VCaP (cell line): ENCODE results near the gene EYA2.

ENCODE experiments used
- H3K27ac ChIP-seq: fragments of 450-650 bp; 2 replicates; pipeline ENCODE4 v1.5.1; 2017
- TF ChIP-seq, protein P1 (sequence below): fragments of 450-650 bp; conservative IDR thresholded peaks from 2 replicates; pipeline ENCODE4 v1.5.1; 2017; ENCODE audit warnings: mild to moderate bottlenecking, moderate library complexity

Gene EYA2

DNA sequence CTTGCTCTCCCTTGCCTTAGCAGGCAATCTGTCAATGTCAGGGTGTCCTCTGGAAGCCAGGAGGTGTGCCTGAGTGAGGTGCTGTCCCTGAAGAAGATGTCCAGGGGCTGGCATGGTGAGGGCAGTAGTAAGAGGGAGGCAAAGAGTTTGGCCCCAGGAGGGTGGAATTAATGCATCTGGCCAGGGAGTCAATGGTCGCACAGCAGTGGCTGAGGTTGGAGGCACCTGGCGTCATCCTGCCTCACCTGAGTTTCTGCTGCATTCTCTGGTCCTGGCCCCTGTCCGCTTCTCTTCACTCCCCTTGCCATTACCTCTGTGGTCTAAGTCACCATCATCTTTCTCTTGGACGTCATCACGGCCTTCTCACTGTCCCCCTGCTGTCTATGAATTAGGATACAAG is 255.3 kb downstream of the EYA2 start:
- TF ChIP-seq, protein P1, sequence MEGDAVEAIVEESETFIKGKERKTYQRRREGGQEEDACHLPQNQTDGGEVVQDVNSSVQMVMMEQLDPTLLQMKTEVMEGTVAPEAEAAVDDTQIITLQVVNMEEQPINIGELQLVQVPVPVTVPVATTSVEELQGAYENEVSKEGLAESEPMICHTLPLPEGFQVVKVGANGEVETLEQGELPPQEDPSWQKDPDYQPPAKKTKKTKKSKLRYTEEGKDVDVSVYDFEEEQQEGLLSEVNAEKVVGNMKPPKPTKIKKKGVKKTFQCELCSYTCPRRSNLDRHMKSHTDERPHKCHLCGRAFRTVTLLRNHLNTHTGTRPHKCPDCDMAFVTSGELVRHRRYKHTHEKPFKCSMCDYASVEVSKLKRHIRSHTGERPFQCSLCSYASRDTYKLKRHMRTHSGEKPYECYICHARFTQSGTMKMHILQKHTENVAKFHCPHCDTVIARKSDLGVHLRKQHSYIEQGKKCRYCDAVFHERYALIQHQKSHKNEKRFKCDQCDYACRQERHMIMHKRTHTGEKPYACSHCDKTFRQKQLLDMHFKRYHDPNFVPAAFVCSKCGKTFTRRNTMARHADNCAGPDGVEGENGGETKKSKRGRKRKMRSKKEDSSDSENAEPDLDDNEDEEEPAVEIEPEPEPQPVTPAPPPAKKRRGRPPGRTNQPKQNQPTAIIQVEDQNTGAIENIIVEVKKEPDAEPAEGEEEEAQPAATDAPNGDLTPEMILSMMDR = no peak
- H3K27ac ChIP-seq = no peak overlapping the region

DNA sequence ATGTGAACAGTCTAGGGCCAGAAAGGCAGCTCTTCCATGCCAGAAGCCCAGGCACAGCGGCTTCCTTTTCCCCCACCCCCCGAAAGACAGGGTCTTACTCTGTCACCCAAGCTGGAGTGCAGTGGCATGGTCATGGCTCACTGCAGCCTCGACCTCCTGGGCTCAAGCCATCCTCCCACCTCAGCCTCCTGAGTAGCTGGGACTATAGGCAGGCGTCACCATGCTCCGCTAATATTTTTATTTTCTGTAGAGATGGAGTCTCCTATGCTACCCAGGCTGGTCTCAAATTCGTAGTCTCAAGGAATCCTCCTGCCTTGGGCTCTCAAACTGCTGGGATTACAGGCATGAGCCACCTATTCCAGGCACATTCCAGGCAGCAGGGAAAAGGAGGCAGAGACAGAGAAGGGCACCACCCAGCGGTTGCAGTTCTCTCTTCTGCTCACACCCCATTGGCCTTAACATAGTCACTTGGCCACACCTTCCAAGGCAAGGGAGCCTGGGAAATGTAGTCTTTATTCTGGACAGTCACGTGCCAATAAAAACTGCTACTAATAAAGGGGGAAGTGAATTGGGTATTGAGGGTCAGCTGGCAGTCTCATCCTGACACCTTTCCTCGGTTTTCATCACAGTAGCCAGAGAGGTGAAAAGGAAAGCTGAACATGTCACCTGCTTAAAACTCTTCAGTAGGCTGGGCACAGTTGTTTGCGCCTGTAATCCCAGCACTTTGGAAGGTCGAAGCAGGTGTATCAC is 255.9 kb downstream of the EYA2 start:
- H3K27ac ChIP-seq = no peak overlapping the region
- TF ChIP-seq, protein P1 = peak; percentile 80

GRCh38 chr20:47152068-47152467 is 257.4 kb downstream of the EYA2 start:
- no peak overlapping the region for H3K27ac ChIP-seq
- TF ChIP-seq, protein P1 = no peak

DNA sequence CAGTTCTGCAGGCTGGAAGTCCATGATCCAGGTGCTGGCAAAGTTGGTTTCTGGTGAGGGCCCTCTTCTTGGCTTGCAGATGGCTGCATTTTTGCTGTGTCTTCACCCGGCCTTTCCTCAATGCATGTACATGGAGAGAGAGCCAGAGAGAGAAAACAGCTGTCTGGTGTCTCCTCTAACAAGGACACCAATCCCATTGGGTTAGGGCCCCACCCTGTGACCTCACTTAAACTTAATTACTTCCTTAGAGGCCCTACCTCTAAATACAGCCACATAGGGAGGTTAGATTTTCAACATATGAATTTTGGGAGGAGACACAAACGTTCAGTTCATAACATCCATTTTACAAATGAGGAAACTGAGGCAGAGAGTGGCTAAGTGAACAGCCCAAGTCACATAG is 259.4 kb downstream of the EYA2 start:
- TF ChIP-seq, protein P1 = no peak
- no peak overlapping the region for H3K27ac ChIP-seq

DNA sequence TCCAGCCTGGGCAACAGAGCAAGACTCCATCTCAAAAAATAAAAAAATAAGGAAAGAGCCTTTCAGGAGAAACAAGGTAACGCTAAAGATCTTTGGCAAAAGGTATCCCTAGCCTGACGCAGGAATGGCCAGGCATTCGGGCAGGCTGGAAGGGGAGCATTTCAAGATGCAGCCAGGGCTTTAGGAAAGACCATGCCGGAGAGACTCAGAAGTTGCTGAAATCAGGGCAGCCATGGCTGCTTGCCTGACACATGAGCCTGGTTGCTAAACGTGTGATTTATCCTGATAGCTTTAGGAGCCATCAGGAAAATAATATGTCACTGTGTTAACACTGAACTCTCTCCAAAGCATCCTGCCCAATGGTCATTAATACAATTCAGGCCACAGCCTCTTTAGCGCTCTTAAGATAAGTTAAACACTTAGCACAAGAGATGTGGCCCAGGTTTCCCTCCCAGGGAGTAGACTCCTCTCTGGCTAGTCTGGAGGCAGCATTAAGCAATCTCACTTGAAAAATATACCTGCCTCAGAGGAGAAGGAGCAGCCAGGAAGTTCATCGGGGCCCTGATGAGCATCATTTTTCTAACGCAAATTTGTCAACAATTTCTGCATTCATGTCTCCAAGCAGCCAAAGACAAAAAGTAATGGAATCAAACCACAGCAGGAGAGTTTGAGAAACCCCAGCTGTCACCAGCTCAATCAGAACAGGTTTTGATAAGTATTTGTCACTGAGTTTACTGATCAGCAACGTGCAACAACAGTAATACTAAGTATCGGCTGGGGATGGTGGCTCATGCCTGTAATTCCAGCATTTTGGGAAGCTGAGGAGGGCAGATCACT is 261.9 kb downstream of the EYA2 start:
- TF ChIP-seq, protein P1 = no peak
- H3K27ac ChIP-seq = no peak overlapping the region

DNA sequence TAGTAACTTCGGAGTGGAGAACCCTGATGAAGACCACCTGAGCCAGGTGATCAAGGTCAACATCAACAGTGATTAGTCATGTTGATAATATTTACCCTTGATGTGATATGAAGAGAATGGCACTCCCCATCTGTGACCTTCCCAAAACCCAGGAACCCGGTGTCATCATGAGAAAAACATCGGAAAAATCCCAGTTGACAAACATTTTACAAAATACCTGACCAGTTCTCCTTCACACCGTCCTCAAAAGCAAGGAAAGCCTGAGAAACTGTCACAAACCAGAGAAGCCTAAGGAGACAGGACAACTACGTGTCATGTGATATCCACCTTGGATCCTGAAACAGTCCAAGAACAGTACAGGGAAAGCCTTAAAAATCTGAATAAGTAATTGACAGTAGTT is 264.5 kb downstream of the EYA2 start:
- TF ChIP-seq, protein P1 = no peak
- H3K27ac ChIP-seq = no peak overlapping the region

- H3K27ac ChIP-seq = no peak overlapping the region
- TF ChIP-seq, protein P1 = no peak
These were observed 265.6 kb downstream of the EYA2 start for GRCh38 chr20:47160240-47160639.
